Keratinocyte (primary cell): Measurements from ENCODE around the gene MPPED1. TPM values are rescaled to one million over a fixed set of nuclear protein-coding genes. Genes with fewer than 3 reads are reported as not detected.

ENCODE experiments used
- DNase-seq: peaks from one replicate; pipeline ENCODE4 v3.0.0-alpha.2; 2011; ENCODE audit warnings: low read depth, missing footprints, low spot score
- FAIRE-seq: peaks from 2 replicates; lab custom pipeline; 2011; peaks lifted over from hg19 to GRCh38; lab: Jason Lieb, UNC
- H2AFZ ChIP-seq: 2 replicates; pipeline ENCODE4 v1.6.0; 2012; ENCODE audit warnings: low read length, control low read depth, inconsistent platforms; ENCODE audit not compliant: control insufficient read depth
- H3K27ac ChIP-seq: 2 replicates; pipeline ENCODE4 v1.5.1; 2011; ENCODE audit warnings: low read length; ENCODE audit not compliant: control insufficient read depth, insufficient read depth
- H3K27me3 ChIP-seq: 3 replicates; pipeline ENCODE4 v1.6.0; 2011; ENCODE audit warnings: low read length; ENCODE audit not compliant: control insufficient read depth, insufficient read depth; ENCODE audit errors: extremely low read depth
- H3K36me3 ChIP-seq, 2 experiments: 2 replicates in 1 of 2; 3 replicates in 1 of 2; pipeline ENCODE4 v1.5.1; 2011; ENCODE audit warnings: low read length in 2 of 2, mild to moderate bottlenecking in 1 of 2; ENCODE audit not compliant: control insufficient read depth in 2 of 2, insufficient read depth in 2 of 2; ENCODE audit errors: extremely low read depth in 1 of 2
- H3K4me1 ChIP-seq: 3 replicates; pipeline ENCODE4 v1.5.1; 2011; ENCODE audit warnings: low read length; ENCODE audit not compliant: control insufficient read depth, insufficient read depth; ENCODE audit errors: extremely low read depth
- H3K4me2 ChIP-seq: 3 replicates; pipeline ENCODE4 v1.6.0; 2011; ENCODE audit warnings: low read depth, low read length; ENCODE audit not compliant: control insufficient read depth, insufficient read depth; ENCODE audit errors: extremely low read depth
- H3K4me3 ChIP-seq, 3 experiments: fragments of 200-600 bp in 1 of 3; sonication (generic) in 1 of 3; 2 replicates in 2 of 3; 3 replicates in 1 of 3; pipeline ENCODE4 v1.5.1; 2011 to 2016; ENCODE audit warnings: low read length in 3 of 3, mild to moderate bottlenecking in 3 of 3, control low read depth in 2 of 3, inconsistent platforms in 1 of 3, low read depth in 1 of 3, mixed read lengths in 1 of 3, mixed run types in 1 of 3, moderate library complexity in 1 of 3; ENCODE audit not compliant: control insufficient read depth in 2 of 3, insufficient read depth in 2 of 3; ENCODE audit errors: extremely low read depth in 1 of 3
- H3K79me2 ChIP-seq: 2 replicates; pipeline ENCODE4 v1.6.0; 2012; ENCODE audit warnings: low read length; ENCODE audit not compliant: control insufficient read depth, insufficient read depth
- H3K9ac ChIP-seq: 3 replicates; pipeline ENCODE4 v1.6.0; 2011; ENCODE audit warnings: low read length; ENCODE audit not compliant: control insufficient read depth, insufficient read depth; ENCODE audit errors: extremely low read depth
- H3K9me1 ChIP-seq: 3 replicates; pipeline ENCODE4 v1.6.0; 2011; ENCODE audit warnings: low read length; ENCODE audit not compliant: control insufficient read depth, insufficient read depth; ENCODE audit errors: extremely low read depth
- H3K9me3 ChIP-seq: 2 replicates; pipeline ENCODE4 v1.5.1; 2012; ENCODE audit warnings: low read depth, low read length; ENCODE audit not compliant: control insufficient read depth
- H4K20me1 ChIP-seq: 3 replicates; pipeline ENCODE4 v1.6.0; 2011; ENCODE audit warnings: low read length; ENCODE audit not compliant: control insufficient read depth, insufficient read depth; ENCODE audit errors: extremely low read depth
- EZH2 ChIP-seq: IDR thresholded peaks from one replicate; pipeline ENCODE4 v1.6.1; 2012; ENCODE audit warnings: inconsistent platforms, mild to moderate bottlenecking, low read length, moderate library complexity
- dilution Hi-C: fragments of 300-500 bp; cut with MboI; formaldehyde crosslinking; loops from one replicate; pipeline ENCODE4 v1.7.0; 2020; ENCODE audit warnings: low sequenced_read_pairs; ENCODE audit not compliant: extremely low pct_ligation_motif_present
- polyA plus RNA-seq, 5 experiments: library from polyadenylated mRNA; depleted of rRNA in 3 of 5; stranded (reverse) in 3 of 5; stranded (forward) in 1 of 5; unstranded in 1 of 5; fragments of >200 nt; gene quantifications; 1 replicate in 1 of 5; 2 replicates in 3 of 5; 3 replicates in 1 of 5; pipeline versions ENCODE4 v1.2.1 to v1.2.3, GENCODE V29; 2011 to 2012; ENCODE audit warnings: missing spikeins in 2 of 5, low read depth in 1 of 5, low replicate concordance in 1 of 5
- TF ChIP-seq, protein P1 (sequence below), 3 experiments: IDR thresholded peaks in 1 of 3; conservative IDR thresholded peaks in 1 of 3; optimal IDR thresholded peaks in 1 of 3; 2 replicates in 2 of 3; 3 replicates in 1 of 3; pipeline versions ENCODE3 to v1.5.1; 2011; ENCODE audit warnings: low read length in 3 of 3, mild to moderate bottlenecking in 3 of 3, moderate library complexity in 2 of 3, control low read depth in 1 of 3, inconsistent platforms in 1 of 3; ENCODE audit not compliant: insufficient read depth in 2 of 3; ENCODE audit errors: extremely low read depth in 1 of 3

Gene MPPED1
- polyA plus RNA-seq, 1 donor (not counting 4 experiments of a cell fraction or from before 2014, with no cell fraction given), result not detected

DNA sequence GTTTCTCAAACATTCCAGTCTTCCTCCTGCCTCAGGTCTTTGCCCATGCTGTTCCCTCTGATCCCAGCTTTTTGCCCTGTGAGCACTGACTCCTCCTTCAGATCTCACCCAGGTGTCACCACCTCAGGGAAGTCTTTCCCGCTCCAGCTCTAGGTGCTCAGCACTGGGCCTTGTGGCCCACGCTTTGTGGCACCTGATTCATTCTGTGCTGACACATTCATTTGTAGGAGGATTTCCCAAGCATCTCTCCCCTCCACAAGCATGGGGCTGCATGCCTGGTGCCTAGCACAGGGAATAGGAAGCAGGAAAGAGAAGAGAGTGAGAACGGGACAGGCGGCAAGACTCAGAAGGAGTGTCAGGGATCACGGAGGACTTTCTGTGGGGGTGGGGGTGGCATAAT is 17.6 kb downstream of the MPPED1 start:
- no peak overlapping the region for H3K4me3 ChIP-seq
- dilution Hi-C loops, result no loop called here
- H3K4me1 ChIP-seq, result no peaks in the 10 kb centered on the region
- no peak overlapping the region for H3K27ac ChIP-seq
- FAIRE-seq, result no peak
- no peak overlapping the region for H3K4me2 ChIP-seq
- TF ChIP-seq EZH2, result no peak
- TF ChIP-seq, protein P1, sequence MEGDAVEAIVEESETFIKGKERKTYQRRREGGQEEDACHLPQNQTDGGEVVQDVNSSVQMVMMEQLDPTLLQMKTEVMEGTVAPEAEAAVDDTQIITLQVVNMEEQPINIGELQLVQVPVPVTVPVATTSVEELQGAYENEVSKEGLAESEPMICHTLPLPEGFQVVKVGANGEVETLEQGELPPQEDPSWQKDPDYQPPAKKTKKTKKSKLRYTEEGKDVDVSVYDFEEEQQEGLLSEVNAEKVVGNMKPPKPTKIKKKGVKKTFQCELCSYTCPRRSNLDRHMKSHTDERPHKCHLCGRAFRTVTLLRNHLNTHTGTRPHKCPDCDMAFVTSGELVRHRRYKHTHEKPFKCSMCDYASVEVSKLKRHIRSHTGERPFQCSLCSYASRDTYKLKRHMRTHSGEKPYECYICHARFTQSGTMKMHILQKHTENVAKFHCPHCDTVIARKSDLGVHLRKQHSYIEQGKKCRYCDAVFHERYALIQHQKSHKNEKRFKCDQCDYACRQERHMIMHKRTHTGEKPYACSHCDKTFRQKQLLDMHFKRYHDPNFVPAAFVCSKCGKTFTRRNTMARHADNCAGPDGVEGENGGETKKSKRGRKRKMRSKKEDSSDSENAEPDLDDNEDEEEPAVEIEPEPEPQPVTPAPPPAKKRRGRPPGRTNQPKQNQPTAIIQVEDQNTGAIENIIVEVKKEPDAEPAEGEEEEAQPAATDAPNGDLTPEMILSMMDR (optimal IDR thresholded peaks at IDR 0.05 in 1 of 3, IDR thresholded peaks at IDR 0.05 in 1 of 3, conservative IDR thresholded peaks at IDR 0.05 in 1 of 3; ENCODE audit: extremely low read depth in 1 of 3, insufficient read depth in 2 of 3, low read length in 3 of 3), result no peak
- no peak for DNase-seq
- no peaks in the 10 kb centered on the region for H3K36me3 ChIP-seq
- peaks cover 65% of the 10 kb centered on the region for H3K27me3 ChIP-seq
- H3K9me1 ChIP-seq, result no peaks in the 10 kb centered on the region
- H3K9ac ChIP-seq, result no peak overlapping the region
- peaks cover 2% of the 10 kb centered on the region for H4K20me1 ChIP-seq
- H3K9me3 ChIP-seq, result no peaks in the 10 kb centered on the region
- H2AFZ ChIP-seq, result no peak overlapping the region
- no peaks in the 10 kb centered on the region for H3K79me2 ChIP-seq

DNA sequence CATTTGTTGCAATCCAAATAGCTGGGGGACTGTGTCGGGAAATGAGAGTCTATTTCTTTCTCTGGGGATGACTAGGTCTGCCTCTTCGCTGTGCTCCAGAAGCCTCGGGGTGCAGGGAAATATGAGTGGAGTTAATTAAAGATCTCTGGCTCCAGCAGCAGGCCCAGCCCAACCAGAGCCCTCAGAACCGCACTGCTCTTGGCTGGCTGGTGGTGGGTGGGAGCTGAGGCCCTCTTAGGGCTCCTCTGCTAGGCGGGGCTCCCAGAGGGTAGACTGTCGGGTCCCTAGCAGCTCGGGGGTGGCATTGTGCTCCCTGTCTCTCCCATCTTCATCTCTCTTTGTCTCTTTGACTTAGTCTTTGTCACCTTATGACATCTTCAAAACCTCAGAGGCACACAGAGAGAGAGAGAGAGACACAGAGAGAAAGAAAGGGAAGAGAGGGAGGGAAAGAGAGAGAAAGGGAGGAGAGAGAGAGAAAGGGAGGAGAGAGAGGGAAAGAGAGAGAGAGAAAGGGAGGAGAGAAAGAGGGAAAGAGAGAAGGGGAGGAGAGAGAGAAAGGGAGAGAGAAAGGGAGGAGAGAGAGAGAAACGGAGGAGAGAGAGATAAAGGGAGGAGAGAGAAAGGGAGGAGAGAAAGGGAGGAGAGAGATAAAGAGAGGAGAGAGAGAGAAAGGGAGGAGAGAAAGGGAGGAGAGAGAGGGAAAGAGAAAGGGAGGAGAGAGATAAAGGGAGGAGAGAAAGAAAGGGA is 20.2 kb downstream of the MPPED1 start:
- Histone ChIP-seq H3K9me3 (no peaks in the 10 kb centered on the region), H3K4me2 (no peak overlapping the region), H2AFZ (no peak overlapping the region), H3K27ac (no peak overlapping the region), H3K4me3 (no peak overlapping the region), H3K9ac (no peak overlapping the region), H3K79me2 (no peaks in the 10 kb centered on the region), H3K4me1 (no peaks in the 10 kb centered on the region), H3K9me1 (no peaks in the 10 kb centered on the region), H3K27me3 (peaks cover 54% of the 10 kb centered on the region), H4K20me1 (no peaks in the 10 kb centered on the region), H3K36me3 (no peaks in the 10 kb centered on the region)
- dilution Hi-C loops, result no loop called here
- DNase-seq (no peak), FAIRE-seq (no peak)
- no peak for TF ChIP-seq EZH2
- TF ChIP-seq, protein P1 (optimal IDR thresholded peaks at IDR 0.05 in 1 of 3, IDR thresholded peaks at IDR 0.05 in 1 of 3, conservative IDR thresholded peaks at IDR 0.05 in 1 of 3; ENCODE audit: extremely low read depth in 1 of 3, insufficient read depth in 2 of 3, low read length in 3 of 3), result no peak
